Fibroblast of pulmonary artery (primary cell): Measurements from ENCODE around the gene FZD1.

ENCODE experiments used
- DNase-seq: peaks from one replicate; pipeline ENCODE4 v3.0.0-alpha.2; 2010; ENCODE audit warnings: low read depth
- H3K4me3 ChIP-seq: replicated peaks from 2 replicates; pipeline ENCODE4 v1.5.1; 2011; ENCODE audit warnings: low read depth, mild to moderate bottlenecking, control low read depth, low read length, moderate library complexity
- CTCF ChIP-seq: IDR thresholded peaks from 2 replicates; pipeline ENCODE4 v1.5.1; 2011; ENCODE audit warnings: mild to moderate bottlenecking, control low read depth, low read length, inconsistent platforms; ENCODE audit errors: missing control alignments

Gene FZD1

GRCh38 chr7:91233212-91233611, 31.0 kb upstream of the FZD1 start:
- no peak for DNase-seq
- TF ChIP-seq CTCF: no peak
- no peak overlapping the region for H3K4me3 ChIP-seq

GRCh38 chr7:91235211-91235832, 28.9 kb upstream of the FZD1 start:
- TF ChIP-seq CTCF: no peak
- DNase-seq: no peak
- H3K4me3 ChIP-seq: no peak overlapping the region

- DNase-seq: peak; percentile 91
- no peak for TF ChIP-seq CTCF
- no peak overlapping the region for H3K4me3 ChIP-seq
Observed at GRCh38 chr7:91239171-91239604, 25.0 kb upstream of the FZD1 start.

- DNase-seq: no peak
- TF ChIP-seq CTCF: no peak
- no peak overlapping the region for H3K4me3 ChIP-seq
Observed at GRCh38 chr7:91239772-91240171, 24.5 kb upstream of the FZD1 start.

- no peak overlapping the region for H3K4me3 ChIP-seq
- no peak for TF ChIP-seq CTCF
- DNase-seq: peak; percentile 89
Observed at GRCh38 chr7:91240376-91240941, 23.8 kb upstream of the FZD1 start.

- DNase-seq: peak; percentile 27
- H3K4me3 ChIP-seq: no peak overlapping the region
- TF ChIP-seq CTCF: no peak
Observed at GRCh38 chr7:91242097-91242844, 22.0 kb upstream of the FZD1 start.
